Measurements from ENCODE around the gene COL25A1.

The COL25A1 gene

GRCh38 chr4:108820492-108821350 is 481.7 kb downstream of the COL25A1 start:
- no peak for DNase-seq (ENCODE audit: low read depth, low spot score)
- ChIA-PET CTCF (interaction anchor here (0.8 to 1.9 kb wide), 6 partner anchors 9 to 613 kb away, joined by 3 to 4 read pairs (median 3); partner anchors contain the start of gene SEC24B), POLR2A (interaction anchor here (1.0 kb wide), 1 partner anchor 193 kb away, joined by 3 read pairs; no protein-coding TSS in a partner anchor)
- H3K4me3 ChIP-seq (ENCODE audit: low read depth, low read length) = no peak overlapping the region
- TF ChIP-seq, protein P1, sequence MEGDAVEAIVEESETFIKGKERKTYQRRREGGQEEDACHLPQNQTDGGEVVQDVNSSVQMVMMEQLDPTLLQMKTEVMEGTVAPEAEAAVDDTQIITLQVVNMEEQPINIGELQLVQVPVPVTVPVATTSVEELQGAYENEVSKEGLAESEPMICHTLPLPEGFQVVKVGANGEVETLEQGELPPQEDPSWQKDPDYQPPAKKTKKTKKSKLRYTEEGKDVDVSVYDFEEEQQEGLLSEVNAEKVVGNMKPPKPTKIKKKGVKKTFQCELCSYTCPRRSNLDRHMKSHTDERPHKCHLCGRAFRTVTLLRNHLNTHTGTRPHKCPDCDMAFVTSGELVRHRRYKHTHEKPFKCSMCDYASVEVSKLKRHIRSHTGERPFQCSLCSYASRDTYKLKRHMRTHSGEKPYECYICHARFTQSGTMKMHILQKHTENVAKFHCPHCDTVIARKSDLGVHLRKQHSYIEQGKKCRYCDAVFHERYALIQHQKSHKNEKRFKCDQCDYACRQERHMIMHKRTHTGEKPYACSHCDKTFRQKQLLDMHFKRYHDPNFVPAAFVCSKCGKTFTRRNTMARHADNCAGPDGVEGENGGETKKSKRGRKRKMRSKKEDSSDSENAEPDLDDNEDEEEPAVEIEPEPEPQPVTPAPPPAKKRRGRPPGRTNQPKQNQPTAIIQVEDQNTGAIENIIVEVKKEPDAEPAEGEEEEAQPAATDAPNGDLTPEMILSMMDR (IDR thresholded peaks at IDR 0.05; ENCODE audit: insufficient read depth, low read length, missing control alignments) = no peak

DNA sequence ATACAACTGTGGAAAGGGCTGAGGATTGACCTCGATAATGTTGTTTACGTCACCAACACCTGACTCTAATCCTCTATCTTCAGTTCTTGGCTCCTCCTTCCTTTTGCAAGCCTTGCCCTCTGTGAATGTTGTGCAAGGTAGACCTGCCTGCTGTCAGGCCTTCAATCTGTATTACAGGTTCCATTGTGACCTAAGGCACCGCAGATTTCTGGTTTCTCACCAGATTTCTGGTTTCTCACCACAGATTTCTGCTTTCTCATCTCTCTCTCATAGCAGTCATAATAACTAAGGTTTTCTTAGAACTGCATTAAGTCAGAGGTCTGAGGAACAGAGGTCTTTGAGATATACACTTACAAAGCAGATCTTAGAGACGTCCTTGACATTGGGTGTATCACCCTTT is 488.1 kb downstream of the COL25A1 start:
- TF ChIP-seq, protein P1 (IDR thresholded peaks at IDR 0.05; ENCODE audit: insufficient read depth, low read length, missing control alignments) = no peak
- H3K4me3 ChIP-seq (ENCODE audit: low read depth, low read length) = no peak overlapping the region
- ChIA-PET CTCF (no interaction called here), POLR2A (no interaction called here)
- no peak for DNase-seq (ENCODE audit: low read depth, low spot score)

GRCh38 chr4:108813261-108813660 is 489.2 kb downstream of the COL25A1 start:
- no peak overlapping the region for H3K4me3 ChIP-seq (ENCODE audit: low read depth, low read length)
- ChIA-PET CTCF (no interaction called here), POLR2A (no interaction called here)
- no peak for DNase-seq (ENCODE audit: low read depth, low spot score)
- TF ChIP-seq, protein P1 (IDR thresholded peaks at IDR 0.05; ENCODE audit: insufficient read depth, low read length, missing control alignments) = no peak

GRCh38 chr4:108811486-108811885 is 491.0 kb downstream of the COL25A1 start:
- ChIA-PET POLR2A (no interaction called here), CTCF (no interaction called here)
- no peak for DNase-seq (ENCODE audit: low read depth, low spot score)
- TF ChIP-seq, protein P1 (IDR thresholded peaks at IDR 0.05; ENCODE audit: insufficient read depth, low read length, missing control alignments) = no peak
- H3K4me3 ChIP-seq (ENCODE audit: low read depth, low read length) = no peak overlapping the region

DNA sequence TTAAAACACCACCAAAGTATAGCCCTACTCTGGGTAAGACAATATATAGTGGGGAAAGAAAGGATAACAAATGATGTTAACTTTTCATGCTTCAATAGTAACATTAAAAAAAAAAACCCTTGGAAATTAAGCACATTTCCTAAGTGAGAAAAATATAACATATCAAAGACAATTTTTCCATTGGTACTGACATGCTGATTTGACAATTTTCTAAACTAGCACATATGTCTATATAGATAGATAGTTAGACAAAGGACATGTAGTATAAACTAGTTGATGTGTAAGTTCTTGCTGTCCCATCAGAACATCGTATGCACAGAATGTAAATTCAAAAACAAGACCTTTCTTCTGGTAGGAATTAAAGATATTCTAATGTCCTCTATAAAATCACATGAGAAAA is 492.4 kb downstream of the COL25A1 start:
- H3K4me3 ChIP-seq (ENCODE audit: low read depth, low read length) = no peak overlapping the region
- TF ChIP-seq, protein P1 (IDR thresholded peaks at IDR 0.05; ENCODE audit: insufficient read depth, low read length, missing control alignments) = no peak
- POLR2A ChIA-PET = no interaction called here
- CTCF ChIA-PET = no interaction called here
- no peak for DNase-seq (ENCODE audit: low read depth, low spot score)

GRCh38 chr4:108804648-108805273 is 497.7 kb downstream of the COL25A1 start:
- TF ChIP-seq, protein P1 (IDR thresholded peaks at IDR 0.05; ENCODE audit: insufficient read depth, low read length, missing control alignments) = no peak
- DNase-seq (ENCODE audit: low read depth, low spot score) = no peak
- no peak overlapping the region for H3K4me3 ChIP-seq (ENCODE audit: low read depth, low read length)
- POLR2A ChIA-PET = interaction anchor here (1.0 kb wide), 1 partner anchor 11 kb away, joined by 3 read pairs; no protein-coding TSS in a partner anchor
- CTCF ChIA-PET = no interaction called here
